Hindlimb muscle (tissue), 1 donor: ENCODE data around the gene LCK. TPM values are rescaled to one million over a fixed set of nuclear protein-coding genes. Genes with fewer than 3 reads are reported as not detected.
A peak's percentile ranks its signal among the peaks of the same experiment; 100 is the strongest.

ENCODE experiments used
- DNase-seq: peaks from one replicate; pipeline ENCODE4 v3.0.0-alpha.2; 2013
- polyA plus RNA-seq: library from polyadenylated mRNA; unstranded; fragments of 120-200 nt; gene quantifications from one replicate; pipeline ENCODE4 v1.2.1, GENCODE V29; 2013; ENCODE audit not compliant: insufficient read length

Gene LCK
- polyA plus RNA-seq: 0.89 TPM

DNA sequence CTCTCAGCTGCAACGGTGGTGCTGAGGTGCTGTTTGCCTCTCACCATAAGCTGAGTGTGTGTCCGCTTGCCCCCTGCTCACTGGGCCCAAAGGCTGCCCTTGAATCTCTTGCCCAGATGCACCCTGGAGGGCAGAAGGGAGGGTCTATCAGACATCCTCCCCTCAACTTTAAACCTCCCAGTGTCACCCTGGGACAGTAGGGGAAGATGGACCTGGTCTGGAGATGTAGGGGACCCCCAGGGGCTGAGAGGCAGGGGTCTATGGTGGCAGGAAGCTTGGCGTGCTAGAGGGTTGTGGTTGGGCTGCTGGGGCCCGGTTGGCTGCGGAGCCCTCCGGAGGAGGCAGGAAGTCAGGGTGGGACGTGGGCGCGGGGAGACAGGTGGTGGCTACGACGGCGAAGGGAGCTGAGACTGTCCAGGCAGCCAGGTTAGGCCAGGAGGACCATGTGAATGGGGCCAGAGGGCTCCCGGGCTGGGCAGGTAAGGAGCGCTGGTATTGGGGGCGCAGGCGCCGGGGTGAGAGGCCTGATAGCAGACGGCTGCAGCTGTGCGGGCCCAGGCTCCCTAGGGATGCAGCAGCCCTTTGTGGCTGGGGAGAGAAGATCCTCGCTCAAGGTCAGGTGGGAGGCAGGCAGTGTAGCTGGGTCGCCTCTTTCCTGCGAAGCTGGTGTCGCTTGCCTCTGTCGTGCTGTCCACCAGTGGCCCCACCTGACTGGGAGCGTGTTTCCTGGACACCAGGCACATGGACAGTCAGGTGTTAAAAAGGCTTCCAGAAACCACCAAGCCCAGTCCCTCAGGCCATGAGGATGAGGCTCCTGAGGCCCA, at the start of gene LCK:
TSS of gene LCK (plus strand) at position 373 of the 824 bp plus-strand sequence. CDS start 23,065 bp downstream, outside the sequence.
- DNase-seq: no peak

DNA sequence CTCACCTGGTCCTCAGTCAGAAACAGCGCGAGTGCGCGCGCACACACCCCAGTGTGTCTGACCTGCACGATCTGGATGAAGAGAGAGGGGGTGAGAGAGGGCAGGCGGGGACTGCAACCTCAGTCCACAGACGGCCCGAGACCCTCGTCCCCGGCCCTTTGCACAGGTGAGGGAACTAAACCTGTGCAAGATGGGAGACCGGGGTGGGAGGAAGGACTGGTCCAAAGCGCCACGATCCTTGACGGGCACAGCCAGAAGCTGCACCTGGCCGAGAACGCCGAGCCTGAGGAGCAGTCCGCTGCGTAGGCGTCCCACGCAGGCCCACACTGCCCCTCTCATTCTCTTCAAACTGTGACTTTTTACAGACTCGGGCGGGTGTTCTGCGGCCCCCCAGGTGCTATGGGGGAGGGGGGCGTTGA, 46.1 kb upstream of the LCK start:
- no peak for DNase-seq

DNA sequence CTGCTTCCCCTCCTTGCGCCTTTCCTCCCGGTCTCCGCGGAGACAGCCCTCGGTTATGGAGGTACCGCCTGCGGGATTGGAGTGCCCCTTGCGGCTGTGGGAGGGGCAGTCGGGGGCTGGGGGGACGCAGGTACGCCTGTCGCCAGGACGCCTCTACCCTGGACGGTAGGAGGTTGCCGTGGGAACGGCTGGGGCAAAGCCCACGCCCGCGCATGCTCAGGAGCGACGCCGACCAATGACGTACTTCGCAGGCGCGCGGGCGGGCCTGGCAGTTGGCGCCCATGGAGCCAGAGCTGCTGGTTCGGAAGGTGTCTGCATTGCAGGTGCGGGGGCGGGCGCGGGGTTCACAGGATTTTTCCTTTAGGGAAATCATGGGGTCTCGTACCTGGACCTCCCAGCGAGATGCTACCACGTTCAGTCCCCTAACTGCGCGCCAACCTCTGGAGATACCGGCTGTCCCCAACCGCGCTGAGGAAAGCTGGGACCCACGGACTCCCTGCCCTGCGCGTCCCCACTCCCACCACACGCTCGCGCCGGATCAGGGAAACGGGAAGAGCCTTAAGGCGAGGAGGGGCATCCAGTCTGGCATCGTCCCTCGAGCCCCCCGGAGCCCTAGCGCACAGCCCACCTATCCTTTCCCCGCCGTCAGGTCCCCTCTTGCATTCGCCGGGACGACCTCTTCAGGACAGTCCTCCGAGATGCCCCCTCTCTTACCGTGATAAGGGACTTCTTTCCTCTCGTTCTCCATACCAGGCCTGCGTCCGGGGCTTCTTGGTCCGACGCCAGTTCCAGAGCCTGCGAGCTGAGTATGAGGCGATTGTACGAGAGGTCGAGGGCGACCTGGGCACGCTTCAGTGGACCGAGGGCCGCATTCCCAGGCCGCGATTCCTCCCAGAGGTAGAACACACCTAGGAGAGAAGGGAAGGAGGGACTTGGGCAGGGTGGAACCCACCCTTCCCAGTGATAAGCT, 45.4 kb upstream of the LCK start, which contains the start of gene IQCC:
TSS of gene IQCC (plus strand) at position 271 of the 970 bp plus-strand sequence. CDS start at position 282, 11 bp downstream.
- peak; percentile 88 for DNase-seq

DNA sequence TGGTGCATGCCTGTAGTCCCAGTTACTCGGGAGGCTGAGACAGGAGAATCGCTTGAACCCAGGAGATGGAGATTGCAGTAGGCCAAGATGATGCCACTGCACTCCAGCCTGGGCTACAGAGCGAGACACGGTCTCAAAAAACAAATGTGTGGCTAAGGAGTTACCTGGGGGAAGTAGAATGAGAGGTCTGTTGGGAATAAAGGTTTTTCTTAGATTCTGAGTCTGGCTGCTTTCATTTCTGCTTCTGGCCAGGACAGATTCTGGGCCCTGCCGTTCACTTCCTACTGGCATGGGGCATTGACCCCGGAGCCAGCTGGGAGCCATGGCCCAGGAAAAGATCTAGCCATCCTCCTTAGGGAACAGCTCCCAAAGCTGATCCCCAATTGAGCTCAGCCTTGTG, 42.6 kb upstream of the LCK start:
- DNase-seq: no peak

DNA sequence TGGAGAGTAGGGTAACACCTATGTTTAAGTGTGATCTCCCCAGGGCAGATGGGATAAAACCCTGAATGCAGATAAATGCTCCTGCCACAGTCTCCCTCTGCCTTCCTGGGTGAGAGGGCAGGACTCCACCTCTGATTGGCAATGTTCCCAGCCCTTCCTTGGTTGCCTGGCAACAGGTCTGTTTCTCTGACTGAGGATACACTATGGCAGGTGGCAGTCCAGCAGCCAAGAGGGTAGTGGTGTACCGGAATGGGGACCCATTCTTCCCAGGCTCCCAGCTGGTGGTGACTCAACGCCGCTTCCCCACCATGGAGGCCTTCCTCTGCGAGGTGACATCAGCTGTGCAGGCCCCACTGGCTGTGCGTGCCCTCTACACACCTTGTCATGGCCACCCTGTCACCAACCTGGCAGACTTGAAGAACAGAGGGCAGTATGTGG, 42.2 kb upstream of the LCK start, which contains the start of gene DCDC2B:
TSS of gene DCDC2B (plus strand) at position 199 of the 438 bp plus-strand sequence. CDS start at position 204, 5 bp downstream.
- DNase-seq: no peak

DNA sequence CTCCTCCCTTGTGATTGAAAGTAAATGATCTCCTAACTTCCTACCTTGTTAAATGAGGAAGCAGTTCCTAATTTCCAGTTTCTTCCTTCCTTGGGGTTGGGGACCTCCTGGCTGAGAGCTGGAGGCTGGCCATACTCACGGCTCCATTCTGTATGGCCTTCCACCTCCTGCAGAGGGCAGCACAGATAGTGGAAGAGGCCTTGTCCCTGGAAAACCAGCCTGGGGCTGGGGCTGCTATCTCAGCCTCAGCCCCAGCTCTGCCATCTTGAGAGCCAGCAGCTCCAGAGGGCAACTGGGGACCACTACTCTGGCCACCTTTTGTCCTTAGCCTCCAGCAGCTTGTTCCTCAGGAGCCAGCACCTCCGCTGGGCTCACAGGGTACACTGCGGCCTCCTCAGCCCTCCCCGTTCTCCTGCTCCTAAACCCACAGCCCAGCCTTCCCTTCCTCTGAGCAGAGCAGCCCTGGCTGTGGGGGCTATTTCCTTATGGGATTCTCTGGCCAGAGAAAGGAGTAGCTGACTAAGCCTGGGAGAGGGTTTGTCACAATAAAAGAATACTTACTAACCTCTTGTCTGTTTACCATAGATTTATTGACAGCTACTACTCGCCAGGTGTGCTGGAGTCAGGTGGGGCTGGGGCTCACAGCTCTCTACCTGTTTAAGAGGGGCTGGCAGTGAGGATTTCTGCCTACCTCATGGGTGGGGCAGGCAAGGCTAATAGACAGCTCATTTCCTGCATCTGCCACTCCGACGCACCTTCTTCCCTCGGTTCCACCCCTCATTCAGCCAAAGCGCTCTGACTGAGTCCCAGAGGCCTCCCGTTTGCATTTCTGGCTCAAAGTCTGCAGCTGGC, 35.2 kb upstream of the LCK start:
- no peak for DNase-seq

DNA sequence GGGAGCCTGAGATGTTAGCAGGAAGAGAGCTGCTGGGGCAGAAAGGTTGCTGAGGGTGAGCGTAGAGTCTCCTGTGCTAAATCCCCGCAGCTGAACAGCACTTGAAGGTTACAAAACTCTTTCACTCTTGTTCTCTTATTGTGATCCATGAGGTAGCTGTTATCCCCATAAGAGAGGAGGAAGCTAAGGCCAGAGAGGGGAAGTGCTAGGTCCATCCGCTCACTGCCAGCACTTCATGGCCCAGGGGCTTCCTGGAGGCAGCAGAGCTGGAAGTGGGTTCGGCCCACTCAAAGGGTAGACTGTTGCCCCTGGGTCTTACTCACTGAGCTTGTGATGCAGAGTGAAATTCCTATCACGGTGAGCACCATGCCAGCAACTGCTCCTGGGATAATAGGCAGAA, 34.5 kb upstream of the LCK start:
- no peak for DNase-seq

DNA sequence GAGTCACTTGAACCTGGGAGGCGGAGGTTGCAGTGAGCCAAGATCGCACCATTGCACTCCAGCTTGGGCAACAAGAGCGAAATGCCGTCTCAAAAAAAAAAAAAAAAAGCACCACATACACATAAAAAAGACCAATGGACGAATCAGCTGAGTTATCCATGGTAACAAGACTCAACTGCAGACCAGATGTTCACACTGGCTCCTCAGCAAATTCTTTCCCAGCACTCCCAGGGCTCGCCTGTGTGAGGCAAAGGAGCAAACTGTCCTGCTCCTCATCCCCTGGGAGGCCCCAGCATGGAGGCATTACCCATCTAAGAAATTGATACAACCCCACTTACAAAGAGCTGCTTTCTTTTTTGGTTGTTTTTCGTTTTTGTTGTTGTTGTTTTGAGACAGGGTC, 32.0 kb upstream of the LCK start:
- DNase-seq: no peak

DNA sequence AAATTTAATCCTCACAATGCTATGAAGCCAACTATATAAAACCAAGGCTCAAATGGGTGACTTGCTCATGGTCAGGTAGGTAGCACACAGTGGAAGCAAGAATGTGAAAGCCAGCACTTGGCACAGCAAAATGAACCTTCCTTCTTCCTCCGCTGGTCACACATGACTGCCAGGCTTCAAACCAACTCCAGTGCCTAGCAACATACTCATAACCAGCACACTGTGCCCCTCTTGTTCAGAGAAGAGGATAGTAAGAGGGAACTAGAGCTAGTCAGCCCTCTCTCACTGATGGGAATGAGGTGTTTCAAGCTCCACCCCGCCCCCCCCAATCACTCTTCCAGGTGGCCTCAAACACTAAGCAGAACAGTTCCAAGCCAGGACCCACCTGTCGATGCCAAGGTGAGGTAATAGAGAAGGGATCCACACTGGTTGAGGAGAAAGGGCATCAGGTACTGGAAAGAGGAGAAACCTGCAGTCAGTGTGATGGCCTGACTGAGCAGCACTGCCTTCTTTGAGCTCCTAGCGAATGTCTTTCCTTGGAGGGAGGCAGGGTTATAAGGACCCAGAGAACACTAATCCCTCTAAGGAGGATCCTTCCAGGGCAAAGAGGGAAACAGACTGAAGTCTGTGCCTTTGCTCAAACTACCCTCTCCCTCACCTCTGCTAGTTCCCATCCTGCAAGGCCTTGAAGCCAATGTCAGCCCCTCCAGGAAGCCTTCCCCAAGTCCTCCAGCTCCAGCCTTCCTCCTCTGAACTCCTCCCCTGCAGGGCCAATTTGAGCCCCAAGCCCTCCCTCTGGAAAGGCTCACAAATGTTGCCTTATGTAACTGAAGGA, 30.1 kb upstream of the LCK start:
- DNase-seq: no peak

DNA sequence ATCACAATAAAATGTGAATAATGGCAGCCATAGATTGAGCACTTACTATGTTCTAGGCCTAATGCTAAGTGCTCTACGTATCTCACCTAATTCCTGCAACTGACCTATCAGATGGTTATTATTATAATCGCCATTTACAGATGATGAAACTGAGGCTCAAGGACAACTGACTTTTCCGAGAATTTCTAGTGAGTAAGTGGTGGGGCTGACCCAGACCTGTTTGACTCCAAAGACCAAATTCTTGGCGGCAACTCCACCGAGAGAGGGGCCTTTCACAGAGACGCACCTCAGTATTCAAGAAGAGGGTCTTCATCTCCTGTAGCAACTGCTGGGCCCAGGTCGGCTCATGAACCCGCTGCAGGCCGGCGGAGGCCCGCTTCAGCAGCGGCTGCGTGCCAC, 29.5 kb upstream of the LCK start:
- no peak for DNase-seq

DNA sequence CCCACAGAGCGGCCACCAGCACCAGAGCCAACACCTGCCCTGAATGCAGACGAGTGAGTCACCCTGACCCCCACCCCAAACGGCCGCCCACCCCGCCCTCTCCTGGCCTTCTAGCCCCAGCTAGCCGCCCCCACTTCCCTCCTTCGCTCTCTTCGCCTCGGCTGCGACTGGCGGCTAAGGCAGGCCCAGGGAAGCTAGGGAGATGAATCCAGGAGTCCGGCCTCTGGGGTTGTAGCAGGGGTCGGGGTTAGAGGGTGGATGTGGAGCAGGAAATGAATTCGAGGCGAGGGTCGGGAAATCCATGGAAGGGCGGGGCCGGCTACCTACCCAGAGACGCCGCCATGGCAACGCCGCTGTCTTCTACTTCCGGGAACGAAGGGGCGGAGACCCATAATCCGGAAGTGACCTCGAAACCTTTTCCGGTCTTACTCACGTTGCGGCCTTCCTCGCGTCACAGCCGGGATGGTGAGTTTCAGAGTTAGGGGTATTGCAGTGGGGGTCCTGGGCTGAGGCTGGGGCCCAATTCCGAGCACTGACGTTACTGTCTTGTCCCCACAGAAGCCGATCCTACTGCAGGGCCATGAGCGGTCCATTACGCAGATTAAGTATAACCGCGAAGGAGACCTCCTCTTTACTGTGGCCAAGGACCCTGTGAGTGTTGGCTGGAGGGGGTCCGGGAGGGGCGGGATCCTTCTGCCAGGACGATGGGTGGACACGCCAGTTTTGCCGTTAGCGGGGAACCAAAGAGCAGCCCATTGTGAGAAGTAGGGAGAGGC, 28.9 kb upstream of the LCK start, which contains the start of the genes EIF3I and TMEM234:
TSS of gene EIF3I (plus strand) at position 428 of the 776 bp plus-strand sequence. CDS start at position 463, 35 bp downstream.
TSS of gene TMEM234 (minus strand) at position 374 of the 776 bp plus-strand sequence. CDS start at position 343, 31 bp downstream.
- peak; percentile 92 for DNase-seq

DNA sequence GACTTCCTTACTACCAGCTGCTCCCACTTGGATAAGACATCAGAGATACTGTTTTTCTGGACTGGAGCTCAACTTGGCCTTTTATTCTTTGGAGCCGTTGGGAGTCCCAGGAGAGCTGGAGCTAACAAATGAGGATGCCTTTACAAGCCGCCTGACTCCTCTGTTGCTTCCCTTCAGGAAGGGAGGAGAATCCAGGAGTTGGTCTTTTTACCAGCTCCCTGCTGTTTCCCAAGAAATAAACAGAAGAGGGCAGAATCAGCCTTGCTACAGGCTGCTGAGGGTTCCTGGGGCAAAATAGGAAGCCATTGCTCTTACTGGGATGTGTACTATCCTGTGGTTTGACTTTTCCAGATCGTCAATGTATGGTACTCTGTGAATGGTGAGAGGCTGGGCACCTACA, 27.4 kb upstream of the LCK start:
- no peak for DNase-seq

DNA sequence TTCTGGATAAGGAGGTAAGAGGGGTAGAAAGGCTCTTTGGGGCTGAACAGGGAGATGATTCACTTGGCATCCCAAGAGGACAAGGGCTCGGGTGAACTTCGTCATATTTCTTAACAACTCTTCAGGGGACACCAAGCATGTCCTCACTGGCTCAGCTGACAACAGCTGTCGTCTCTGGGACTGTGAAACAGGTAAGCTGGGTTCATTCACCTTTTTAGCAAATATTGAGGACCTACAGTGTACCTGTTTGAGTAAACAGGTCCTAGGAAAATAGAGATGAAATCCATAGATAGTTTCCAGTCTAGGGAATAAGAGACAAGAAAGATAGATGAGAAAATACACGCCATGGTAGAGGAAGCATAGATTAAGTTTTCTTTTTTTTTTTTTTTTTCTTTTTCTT, 26.8 kb upstream of the LCK start:
- DNase-seq: no peak

DNA sequence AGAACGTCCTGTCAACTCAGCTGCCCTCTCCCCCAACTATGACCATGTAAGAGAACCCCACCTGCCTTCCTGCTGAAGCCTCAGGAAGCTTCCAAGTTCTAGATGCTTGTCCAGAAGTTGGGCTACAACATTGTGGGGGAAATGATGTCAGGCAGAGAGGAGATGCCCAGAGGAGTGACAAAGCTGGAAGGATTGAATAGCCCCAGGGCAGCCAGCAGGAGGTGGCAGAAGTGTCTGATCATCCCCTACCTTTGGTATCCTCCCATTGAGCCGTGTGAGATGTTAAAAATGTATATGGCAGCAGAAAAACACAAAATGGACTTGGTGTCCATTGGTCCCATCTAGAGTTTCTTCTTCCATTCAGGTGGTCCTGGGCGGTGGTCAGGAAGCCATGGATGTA, 22.3 kb upstream of the LCK start:
- DNase-seq: no peak

DNA sequence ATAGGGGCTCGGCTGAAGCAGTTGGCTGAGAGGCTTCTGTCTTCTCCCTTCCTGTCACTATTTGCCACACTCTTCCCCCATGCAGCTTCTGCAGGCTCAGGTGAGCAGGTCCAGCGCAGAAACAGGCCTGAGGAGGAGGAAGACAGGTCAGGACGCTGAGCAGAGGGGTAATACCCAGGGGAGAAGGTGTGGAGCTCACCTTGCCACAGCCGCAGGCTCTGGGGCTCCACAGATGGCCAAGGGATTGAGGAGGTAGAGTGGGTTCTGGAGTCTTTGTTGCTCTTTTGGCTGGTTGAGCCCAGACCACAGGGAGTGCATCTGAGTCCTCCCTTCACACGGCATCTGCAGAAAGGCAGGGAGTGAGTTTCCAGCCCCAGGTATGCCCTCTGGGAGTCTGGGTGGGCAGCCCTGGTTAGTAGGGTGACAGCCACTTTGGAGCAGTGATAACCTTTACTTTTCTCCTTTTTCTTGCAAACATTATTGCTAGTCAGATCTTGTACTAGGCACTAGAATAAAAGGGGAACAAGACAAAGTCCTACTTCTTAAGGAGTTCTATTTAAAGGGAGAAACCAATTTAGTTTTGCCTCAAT, 19.1 kb upstream of the LCK start:
- no peak for DNase-seq

DNA sequence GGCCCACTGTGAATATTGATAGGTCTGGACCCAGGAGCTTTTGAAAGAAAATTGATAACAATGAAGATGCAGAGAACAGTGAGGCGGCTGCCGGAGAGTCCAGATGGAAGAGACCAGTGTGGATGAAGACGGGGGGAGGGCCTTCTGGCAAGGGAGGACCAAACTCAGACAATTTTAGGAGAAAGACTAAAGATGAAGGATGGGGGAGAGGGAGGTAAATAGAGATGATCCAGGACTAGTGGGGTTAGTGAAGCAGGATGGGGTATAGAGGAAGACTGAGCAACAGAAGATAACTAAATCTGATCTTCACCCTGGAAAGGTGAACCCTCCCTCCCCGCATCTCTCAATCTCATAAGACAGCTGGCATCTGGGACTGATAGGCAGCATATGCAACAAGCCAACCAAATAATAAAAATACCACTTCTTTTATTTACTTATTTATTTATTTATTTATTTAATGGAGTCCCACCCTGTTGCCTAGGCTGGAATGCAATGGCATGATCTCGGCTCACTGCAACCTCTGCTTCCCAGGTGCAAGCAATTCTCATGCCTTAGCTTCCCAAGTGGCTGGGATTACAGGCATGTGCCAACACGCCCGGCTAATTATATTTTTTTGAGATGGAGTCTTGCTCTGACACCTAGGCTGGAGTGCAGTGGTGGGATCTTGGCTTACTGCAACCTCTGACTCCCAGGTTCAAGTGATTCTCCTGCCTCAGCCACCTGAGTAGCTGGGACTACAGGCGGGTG, 18.3 kb upstream of the LCK start:
- no peak for DNase-seq

DNA sequence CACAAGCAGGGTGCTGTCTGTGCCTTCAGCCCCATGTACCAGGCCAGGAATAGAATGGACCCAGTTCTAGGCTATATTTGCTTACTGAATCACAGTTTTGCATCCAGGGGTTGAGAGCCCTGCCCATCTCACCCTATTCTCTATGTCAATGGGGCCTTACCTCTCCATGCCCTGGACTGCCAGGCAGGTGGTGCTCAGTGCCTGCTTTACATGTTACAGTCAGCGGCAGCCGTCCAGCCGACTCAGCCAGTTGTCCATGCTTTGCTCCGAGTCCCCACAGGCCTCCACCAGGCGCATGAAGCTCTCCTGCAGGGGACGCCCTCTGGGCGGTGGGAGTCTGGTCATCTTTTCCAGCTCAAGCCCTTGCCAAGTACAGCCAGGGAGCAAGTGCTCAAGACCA, 16.3 kb upstream of the LCK start:
- DNase-seq: no peak

DNA sequence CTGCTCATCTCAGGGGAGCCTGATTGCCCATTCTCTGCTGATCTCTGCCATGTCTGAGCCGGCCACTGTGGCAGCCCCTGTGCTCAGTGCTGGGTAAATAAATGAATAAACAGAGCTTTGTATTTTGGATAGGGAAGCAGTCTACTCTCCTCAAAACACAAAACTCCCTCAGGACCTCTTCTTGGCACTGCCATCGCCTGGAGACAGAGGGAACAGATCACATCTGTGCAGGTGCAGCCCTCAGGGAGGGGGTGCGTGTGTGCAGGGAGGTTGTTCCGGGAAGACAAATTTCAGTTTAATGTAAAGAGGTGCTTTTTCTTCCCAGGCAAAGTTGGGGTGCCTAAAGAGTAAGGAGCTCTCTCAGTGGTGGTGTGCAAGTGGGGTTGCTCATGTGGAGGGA, 11.7 kb upstream of the LCK start:
- no peak for DNase-seq

DNA sequence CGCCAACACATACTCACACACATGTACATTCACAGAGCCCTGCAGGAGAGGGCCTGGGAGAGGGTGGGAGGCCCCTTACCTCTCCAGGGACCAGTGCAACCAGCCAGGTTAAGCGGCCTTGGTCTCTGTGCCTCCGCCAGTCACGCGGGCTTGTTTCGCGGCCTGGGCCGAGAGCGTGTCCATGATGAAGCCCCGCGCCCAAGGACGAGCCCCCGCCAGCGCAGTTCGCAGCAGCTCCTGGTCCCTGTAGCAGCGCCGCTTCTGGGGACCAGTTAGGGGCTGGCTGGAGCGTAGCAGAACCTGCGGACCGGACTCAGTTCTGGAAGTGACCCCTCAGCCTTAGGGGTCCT, 11.3 kb upstream of the LCK start:
- DNase-seq: no peak
